Activated CD8-positive, alpha-beta T cell treated with anti-CD3 and anti-CD28 coated beads for 36 hours (primary cell): Measurements from ENCODE around the gene RINL. TPM values are rescaled to one million over a fixed set of nuclear protein-coding genes. Genes with fewer than 3 reads are reported as not detected.
A peak's percentile ranks its signal among the peaks of the same experiment; 100 is the strongest.

Experiments used
- ATAC-seq: fragments of 200-7000 bp; cut with Tn5 transposase; one replicate; pipeline ENCODE4 v1.10.0; 2021; ENCODE audit warnings: mild to moderate bottlenecking, moderate library complexity
- CTCF ChIA-PET: fragments of 350-600 bp; sonication (Branson Sonifier 250); formaldehyde crosslinking; loops from one replicate; lab custom pipeline; 2021; ENCODE audit warnings: antibody characterized with exemption; lab: Charles Lee
- POLR2A ChIA-PET: fragments of 350-600 bp; sonication (Branson Sonifier 250); formaldehyde crosslinking; loops from one replicate; lab custom pipeline; 2021; ENCODE audit warnings: antibody characterized with exemption; lab: Charles Lee
- DNase-seq: peaks from one replicate; pipeline ENCODE4 v3.0.0-alpha.2; 2020
- H3K27ac Mint-ChIP-seq: one replicate; pipeline ENCODE4 v1.8.0; 2021; ENCODE audit warnings: mild to moderate bottlenecking, mixed read lengths
- H3K27me3 Mint-ChIP-seq: one replicate; pipeline ENCODE4 v1.8.0; 2021; ENCODE audit warnings: mixed read lengths
- H3K36me3 Mint-ChIP-seq: one replicate; pipeline ENCODE4 v1.8.0; 2021; ENCODE audit warnings: low read depth, mixed read lengths
- H3K4me1 Mint-ChIP-seq: one replicate; pipeline ENCODE4 v1.8.0; 2021; ENCODE audit warnings: low read depth, mixed read lengths
- H3K4me3 Mint-ChIP-seq: one replicate; pipeline ENCODE4 v1.8.0; 2021; ENCODE audit warnings: mild to moderate bottlenecking, moderate library complexity, mixed read lengths
- H3K9me3 Mint-ChIP-seq: one replicate; pipeline ENCODE4 v1.8.0; 2021; ENCODE audit warnings: mixed read lengths
- CTCF ChIP-seq: fragments of 200-600 bp; IDR thresholded peaks from one replicate; pipeline ENCODE4 v1.8.0; 2022; ENCODE audit warnings: antibody characterized with exemption, mild to moderate bottlenecking
- intact Hi-C: fragments of 100-400 bp; cut with micrococcal nuclease; formaldehyde crosslinking; loops from one replicate; pipeline ENCODE4 v1.10.0; 2022
- total RNA-seq, 2 experiments: library from RNA; stranded (reverse); gene quantifications; one replicate each; pipeline ENCODE4 v1.2.3, GENCODE V29; 2021

RINL gene
- total RNA-seq, 2 experiments from 2014 or later, result 85.5 to 87.7 TPM

- DNase-seq, result no peak
- ATAC-seq, result no peak
- H3K27ac Mint-ChIP-seq, result no peak overlapping the region
- H3K27me3 Mint-ChIP-seq, result no peaks in the 10 kb centered on the region
- no peak for TF ChIP-seq CTCF
- intact Hi-C loops, result no loop called here
- CTCF ChIA-PET, result no interaction called here
- peaks cover 26% of the 10 kb centered on the region for H3K4me1 Mint-ChIP-seq
- no peak overlapping the region for H3K4me3 Mint-ChIP-seq
- POLR2A ChIA-PET, result interaction anchor here (1.5 kb wide), 1 partner anchor 11 kb away, joined by 6 read pairs; the partner anchor contains the start of gene NFKBIB
- no peaks in the 10 kb centered on the region for H3K9me3 Mint-ChIP-seq
- H3K36me3 Mint-ChIP-seq, result peaks cover 23% of the 10 kb centered on the region
Observed at GRCh38 chr19:38911388-38912001, 33.4 kb upstream of the RINL start.

- CTCF ChIA-PET, result no interaction called here
- Mint-ChIP-seq H3K27me3 (no peaks in the 10 kb centered on the region), H3K9me3 (no peaks in the 10 kb centered on the region), H3K27ac (no peak overlapping the region), H3K4me3 (no peak overlapping the region), H3K4me1 (peaks cover 26% of the 10 kb centered on the region), H3K36me3 (peaks cover 25% of the 10 kb centered on the region)
- intact Hi-C loops, result no loop called here
- no peak for ATAC-seq
- TF ChIP-seq CTCF, result no peak
- POLR2A ChIA-PET, result no interaction called here
- DNase-seq, result no peak
Observed at GRCh38 chr19:38910488-38910887, 32.4 kb upstream of the RINL start.

GRCh38 chr19:38908911-38909310 is 30.8 kb upstream of the RINL start:
- ATAC-seq (peak; percentile 35), DNase-seq (peak; percentile 26)
- Mint-ChIP-seq H3K4me3 (no peak overlapping the region), H3K27me3 (no peaks in the 10 kb centered on the region), H3K4me1 (peaks cover 30% of the 10 kb centered on the region), H3K27ac (peak overlapping the region; percentile 68), H3K9me3 (no peaks in the 10 kb centered on the region), H3K36me3 (peaks cover 31% of the 10 kb centered on the region)
- intact Hi-C loops, result no loop called here
- no peak for TF ChIP-seq CTCF
- POLR2A ChIA-PET, result interaction anchor here (0.6 kb wide), 1 partner anchor 267 kb away, joined by 3 read pairs; no protein-coding TSS in a partner anchor
- CTCF ChIA-PET, result interaction anchor here (1.1 kb wide), 1 partner anchor 21 kb away, joined by 4 read pairs; no protein-coding TSS in a partner anchor

GRCh38 chr19:38907670-38908069 is 29.6 kb upstream of the RINL start:
- POLR2A ChIA-PET, result no interaction called here
- DNase-seq, result no peak
- peaks cover 26% of the 10 kb centered on the region for H3K4me1 Mint-ChIP-seq
- no peak for TF ChIP-seq CTCF
- intact Hi-C loops, result no loop called here
- no peaks in the 10 kb centered on the region for H3K27me3 Mint-ChIP-seq
- H3K36me3 Mint-ChIP-seq, result peaks cover 34% of the 10 kb centered on the region
- H3K27ac Mint-ChIP-seq, result peak overlapping the region; percentile 57
- no peak overlapping the region for H3K4me3 Mint-ChIP-seq
- CTCF ChIA-PET, result interaction anchor here (1.4 kb wide), 1 partner anchor 23 kb away, joined by 5 read pairs; the partner anchor contains the start of genes MRPS12 and SARS2
- ATAC-seq, result no peak
- no peaks in the 10 kb centered on the region for H3K9me3 Mint-ChIP-seq

GRCh38 chr19:38907227-38907626 is 29.2 kb upstream of the RINL start:
- H3K4me1 Mint-ChIP-seq, result peaks cover 22% of the 10 kb centered on the region
- TF ChIP-seq CTCF, result no peak
- intact Hi-C loops, result no loop called here
- H3K27me3 Mint-ChIP-seq, result no peaks in the 10 kb centered on the region
- peaks cover 34% of the 10 kb centered on the region for H3K36me3 Mint-ChIP-seq
- DNase-seq (no peak), ATAC-seq (no peak)
- H3K4me3 Mint-ChIP-seq, result no peak overlapping the region
- no peak overlapping the region for H3K27ac Mint-ChIP-seq
- no peaks in the 10 kb centered on the region for H3K9me3 Mint-ChIP-seq
- POLR2A ChIA-PET, result no interaction called here
- CTCF ChIA-PET, result interaction anchor here (1.0 to 1.4 kb wide), 2 partner anchors 20 to 23 kb away, joined by 3 to 5 read pairs; partner anchors contain the start of genes MRPS12 and SARS2
